Activated T-cell treated with anti-CD3 and anti-CD28 coated beads for 4 hours (primary cell): ENCODE results near the gene SEC61A2.

ENCODE experiments used
- DNase-seq: peaks from one replicate; pipeline ENCODE4 v3.0.0-alpha.2; 2020

SEC61A2 gene

GRCh38 chr10:12200850-12201249 is 71.4 kb downstream of the SEC61A2 start:
- DNase-seq, result no peak

GRCh38 chr10:12201543-12201942 is 72.1 kb downstream of the SEC61A2 start:
- no peak for DNase-seq

GRCh38 chr10:12202226-12202625 is 72.7 kb downstream of the SEC61A2 start:
- DNase-seq, result no peak

GRCh38 chr10:12205082-12205481 is 75.6 kb downstream of the SEC61A2 start:
- no peak for DNase-seq

GRCh38 chr10:12207114-12207513 is 77.6 kb downstream of the SEC61A2 start:
- no peak for DNase-seq

- no peak for DNase-seq
Observed at GRCh38 chr10:12208460-12208859, 79.0 kb downstream of the SEC61A2 start.

GRCh38 chr10:12212454-12212853 is 83.0 kb downstream of the SEC61A2 start:
- no peak for DNase-seq

- no peak for DNase-seq
Observed at GRCh38 chr10:12213621-12214020, 84.1 kb downstream of the SEC61A2 start.

GRCh38 chr10:12214093-12214492 is 84.6 kb downstream of the SEC61A2 start:
- no peak for DNase-seq

- DNase-seq, result peak; percentile 30
Observed at GRCh38 chr10:12214763-12215218, 85.3 kb downstream of the SEC61A2 start.
